Panc1 (cell line): ENCODE data around the gene FYN. TPM values are rescaled to one million over a fixed set of nuclear protein-coding genes. Genes with fewer than 3 reads are reported as not detected.

Source experiments
- ATAC-seq: fragments of 200-7000 bp; cut with Tn5 transposase; 2 replicates; pipeline ENCODE4 v1.9.1; 2020; ENCODE audit warnings: mild to moderate bottlenecking, moderate library complexity
- BruUV-seq: library from RNA; stranded (reverse); fragments of 400-500 nt; replicated peaks from 2 replicates; lab custom pipeline; 2021; lab: Mats Ljungman, UMichigan
- CTCF ChIA-PET: fragments of 300-600 bp; sonication (Branson Sonifier 250); formaldehyde crosslinking; loops from one replicate; lab custom pipeline; 2022; ENCODE audit warnings: antibody characterized with exemption; lab: Charles Lee
- POLR2A ChIA-PET: fragments of 300-600 bp; sonication (Branson Sonifier 250); formaldehyde crosslinking; loops from one replicate; lab custom pipeline; 2022; ENCODE audit warnings: antibody characterized with exemption; lab: Charles Lee
- DNase-seq: peaks from one replicate; pipeline ENCODE4 v3.0.0-alpha.2; 2010; ENCODE audit warnings: low read depth, low spot score
- H3K27ac ChIP-seq: 2 replicates; pipeline ENCODE4 v1.5.1; 2011; ENCODE audit warnings: mild to moderate bottlenecking, low read length, inconsistent platforms
- H3K27me3 ChIP-seq: fragments of 200-500 bp; sonication (Bioruptor generic); 2 replicates; pipeline ENCODE4 v1.6.0; 2014; ENCODE audit warnings: low read length, inconsistent platforms; ENCODE audit not compliant: control insufficient read depth, insufficient read depth
- H3K36me3 ChIP-seq: fragments of 200-500 bp; sonication (Bioruptor generic); 2 replicates; pipeline ENCODE4 v1.5.1; 2014; ENCODE audit warnings: inconsistent platforms, mild to moderate bottlenecking, low read length, moderate library complexity; ENCODE audit not compliant: control insufficient read depth, insufficient read depth
- H3K4me1 ChIP-seq: 2 replicates; pipeline ENCODE4 v1.5.1; 2011; ENCODE audit warnings: inconsistent platforms, mild to moderate bottlenecking, low read length, moderate library complexity; ENCODE audit not compliant: control insufficient read depth, insufficient read depth
- H3K4me3 ChIP-seq, 2 experiments: 2 replicates each; pipeline ENCODE4 v1.5.1; 2011 to 2012; ENCODE audit warnings: low read depth in 2 of 2, low read length in 2 of 2, mild to moderate bottlenecking in 2 of 2, inconsistent platforms in 1 of 2, moderate library complexity in 1 of 2
- H3K9me3 ChIP-seq: fragments of 200-500 bp; sonication (Bioruptor generic); 2 replicates; pipeline ENCODE4 v1.5.1; 2014; ENCODE audit warnings: low read depth, mild to moderate bottlenecking, inconsistent platforms, low read length, moderate library complexity; ENCODE audit not compliant: control insufficient read depth, insufficient read depth
- POLR2AphosphoS5 ChIP-seq: IDR thresholded peaks from 2 replicates; pipeline ENCODE4 v1.6.1; 2012; ENCODE audit warnings: mild to moderate bottlenecking, low read depth, low read length, moderate library complexity
- SIN3A ChIP-seq: IDR thresholded peaks from 2 replicates; pipeline ENCODE4 v1.6.1; 2012; ENCODE audit warnings: low read depth, mild to moderate bottlenecking, low read length, moderate library complexity, borderline replicate concordance; ENCODE audit not compliant: insufficient read depth
- TCF7L2 ChIP-seq: IDR thresholded peaks from 2 replicates; pipeline ENCODE4 v1.6.1; 2011; ENCODE audit warnings: mild to moderate bottlenecking, low read depth, low read length, inconsistent platforms
- in situ Hi-C: cut with HindIII; loops from 2 replicates; pipeline ENCODE4 v1.10.0; 2016; ENCODE audit warnings: low sequenced_read_pairs, low pct_unique_long_range_greater_than_20kb
- intact Hi-C: fragments of 100-400 bp; cut with micrococcal nuclease; formaldehyde crosslinking; loops from one replicate; pipeline ENCODE4 v1.10.0; 2022; ENCODE audit not compliant: unreplicated experiment
- total RNA-seq: library from RNA; stranded (reverse); gene quantifications from one replicate; pipeline ENCODE4 v1.2.1, GENCODE V29; 2021; ENCODE audit not compliant: unreplicated experiment
- TF ChIP-seq, protein P1 (sequence below): fragments of 450-650 bp; IDR thresholded peaks from 2 replicates; pipeline ENCODE4 v1.5.1; 2017; ENCODE audit warnings: mild to moderate bottlenecking
- TF ChIP-seq, protein P2 (sequence below), 2 experiments: IDR thresholded peaks; 2 replicates each; pipeline ENCODE4 v1.6.1; 2011 to 2012; ENCODE audit warnings: low read depth in 2 of 2, control low read depth in 1 of 2, low read length in 1 of 2, mild to moderate bottlenecking in 1 of 2, moderate library complexity in 1 of 2; ENCODE audit not compliant: insufficient read depth in 1 of 2

Gene FYN
- total RNA-seq, 1 experiment from 2014 or later: 4.2 TPM

DNA sequence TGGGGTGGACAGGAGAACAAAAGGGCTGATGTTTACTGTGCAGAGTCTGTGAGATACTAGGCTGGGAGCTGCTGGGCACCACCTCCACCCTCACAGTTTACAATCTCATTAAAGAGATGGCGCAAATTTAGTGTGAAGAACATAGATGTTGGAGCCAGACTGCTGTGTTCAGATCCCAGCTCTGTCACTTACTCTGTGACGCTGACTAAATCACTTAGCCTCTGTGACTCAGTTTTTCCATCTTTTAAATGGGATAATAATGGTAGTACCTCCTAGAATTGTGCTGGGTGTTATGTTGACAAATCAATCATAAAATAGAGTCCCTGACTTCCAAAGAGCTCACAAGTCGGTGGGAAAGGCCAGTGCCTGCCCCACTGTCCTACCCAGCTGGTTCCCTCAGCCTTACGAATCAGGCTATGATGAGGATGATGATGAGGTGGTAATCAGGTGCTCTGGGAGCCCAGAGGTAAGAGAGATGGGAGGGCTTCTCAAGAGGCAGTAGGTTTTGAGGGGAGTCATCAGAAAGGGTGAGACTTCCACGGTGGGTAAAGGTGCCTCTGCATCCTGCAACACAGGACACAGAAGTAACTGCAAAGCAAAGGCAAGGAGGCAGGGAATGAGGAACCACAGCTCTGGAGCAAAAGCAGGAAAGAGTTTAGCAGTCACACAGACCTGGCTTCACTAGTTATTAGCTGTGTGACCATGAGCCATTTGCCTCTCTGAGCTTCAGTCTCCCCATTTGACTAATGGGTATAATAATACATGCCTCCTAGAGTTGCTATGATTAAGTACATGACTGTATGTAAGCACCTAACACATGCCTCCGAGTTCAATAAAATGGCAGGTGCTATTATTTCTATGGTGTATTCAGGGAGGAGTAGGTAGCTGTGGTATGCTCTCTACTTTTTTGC, 8.9 kb downstream of the FYN start:
- in situ Hi-C loops (no loop called here), intact Hi-C loops (no loop called here)
- Histone ChIP-seq H3K27ac (no peak overlapping the region), H3K36me3 (no peaks in the 10 kb centered on the region), H3K4me3 (no peak overlapping the region), H3K4me1 (no peaks in the 10 kb centered on the region), H3K27me3 (peaks cover 15% of the 10 kb centered on the region), H3K9me3 (no peaks in the 10 kb centered on the region)
- DNase-seq (no peak), ATAC-seq (no peak)
- POLR2A ChIA-PET: no interaction called here
- TF ChIP-seq SIN3A: no peak
- no peak for TF ChIP-seq POLR2AphosphoS5
- TF ChIP-seq, protein P1, sequence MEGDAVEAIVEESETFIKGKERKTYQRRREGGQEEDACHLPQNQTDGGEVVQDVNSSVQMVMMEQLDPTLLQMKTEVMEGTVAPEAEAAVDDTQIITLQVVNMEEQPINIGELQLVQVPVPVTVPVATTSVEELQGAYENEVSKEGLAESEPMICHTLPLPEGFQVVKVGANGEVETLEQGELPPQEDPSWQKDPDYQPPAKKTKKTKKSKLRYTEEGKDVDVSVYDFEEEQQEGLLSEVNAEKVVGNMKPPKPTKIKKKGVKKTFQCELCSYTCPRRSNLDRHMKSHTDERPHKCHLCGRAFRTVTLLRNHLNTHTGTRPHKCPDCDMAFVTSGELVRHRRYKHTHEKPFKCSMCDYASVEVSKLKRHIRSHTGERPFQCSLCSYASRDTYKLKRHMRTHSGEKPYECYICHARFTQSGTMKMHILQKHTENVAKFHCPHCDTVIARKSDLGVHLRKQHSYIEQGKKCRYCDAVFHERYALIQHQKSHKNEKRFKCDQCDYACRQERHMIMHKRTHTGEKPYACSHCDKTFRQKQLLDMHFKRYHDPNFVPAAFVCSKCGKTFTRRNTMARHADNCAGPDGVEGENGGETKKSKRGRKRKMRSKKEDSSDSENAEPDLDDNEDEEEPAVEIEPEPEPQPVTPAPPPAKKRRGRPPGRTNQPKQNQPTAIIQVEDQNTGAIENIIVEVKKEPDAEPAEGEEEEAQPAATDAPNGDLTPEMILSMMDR: no peak
- TF ChIP-seq, protein P2, sequence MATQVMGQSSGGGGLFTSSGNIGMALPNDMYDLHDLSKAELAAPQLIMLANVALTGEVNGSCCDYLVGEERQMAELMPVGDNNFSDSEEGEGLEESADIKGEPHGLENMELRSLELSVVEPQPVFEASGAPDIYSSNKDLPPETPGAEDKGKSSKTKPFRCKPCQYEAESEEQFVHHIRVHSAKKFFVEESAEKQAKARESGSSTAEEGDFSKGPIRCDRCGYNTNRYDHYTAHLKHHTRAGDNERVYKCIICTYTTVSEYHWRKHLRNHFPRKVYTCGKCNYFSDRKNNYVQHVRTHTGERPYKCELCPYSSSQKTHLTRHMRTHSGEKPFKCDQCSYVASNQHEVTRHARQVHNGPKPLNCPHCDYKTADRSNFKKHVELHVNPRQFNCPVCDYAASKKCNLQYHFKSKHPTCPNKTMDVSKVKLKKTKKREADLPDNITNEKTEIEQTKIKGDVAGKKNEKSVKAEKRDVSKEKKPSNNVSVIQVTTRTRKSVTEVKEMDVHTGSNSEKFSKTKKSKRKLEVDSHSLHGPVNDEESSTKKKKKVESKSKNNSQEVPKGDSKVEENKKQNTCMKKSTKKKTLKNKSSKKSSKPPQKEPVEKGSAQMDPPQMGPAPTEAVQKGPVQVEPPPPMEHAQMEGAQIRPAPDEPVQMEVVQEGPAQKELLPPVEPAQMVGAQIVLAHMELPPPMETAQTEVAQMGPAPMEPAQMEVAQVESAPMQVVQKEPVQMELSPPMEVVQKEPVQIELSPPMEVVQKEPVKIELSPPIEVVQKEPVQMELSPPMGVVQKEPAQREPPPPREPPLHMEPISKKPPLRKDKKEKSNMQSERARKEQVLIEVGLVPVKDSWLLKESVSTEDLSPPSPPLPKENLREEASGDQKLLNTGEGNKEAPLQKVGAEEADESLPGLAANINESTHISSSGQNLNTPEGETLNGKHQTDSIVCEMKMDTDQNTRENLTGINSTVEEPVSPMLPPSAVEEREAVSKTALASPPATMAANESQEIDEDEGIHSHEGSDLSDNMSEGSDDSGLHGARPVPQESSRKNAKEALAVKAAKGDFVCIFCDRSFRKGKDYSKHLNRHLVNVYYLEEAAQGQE (IDR thresholded peaks at IDR 0.05; ENCODE audit: insufficient read depth in 1 of 2, low read depth in 2 of 2, low read length in 1 of 2): no peak
- no peak for TF ChIP-seq TCF7L2
- CTCF ChIA-PET: no interaction called here
- no TSS peak for BruUV-seq

DNA sequence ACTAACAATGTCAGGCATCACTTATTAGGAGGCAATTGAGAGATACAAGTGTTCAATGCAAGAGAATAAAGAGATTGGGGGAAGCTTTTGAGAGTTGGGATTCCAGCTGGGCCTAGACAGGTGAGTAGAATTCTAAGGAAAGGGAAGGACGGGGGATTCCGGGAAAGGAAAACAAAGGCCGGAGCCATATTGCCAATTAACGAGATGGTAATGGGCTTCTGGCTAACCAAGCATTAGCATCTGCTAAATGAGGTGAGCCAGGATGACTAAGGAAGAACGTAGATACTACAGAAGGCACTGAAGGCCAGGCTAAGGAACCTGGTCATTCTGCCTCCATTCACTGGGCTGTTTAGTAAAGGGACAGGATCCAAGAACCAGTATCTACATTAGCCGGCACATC, 10.5 kb downstream of the FYN start:
- no peak for DNase-seq
- intact Hi-C loops (no loop called here), in situ Hi-C loops (no loop called here)
- Histone ChIP-seq H3K4me3 (no peak overlapping the region), H3K27ac (no peak overlapping the region), H3K9me3 (no peaks in the 10 kb centered on the region), H3K36me3 (no peaks in the 10 kb centered on the region), H3K4me1 (no peaks in the 10 kb centered on the region), H3K27me3 (peaks cover 9% of the 10 kb centered on the region)
- ChIA-PET POLR2A (interaction anchor here (0.6 kb wide), 1 partner anchor 64 kb away, joined by 5 read pairs; no protein-coding TSS in a partner anchor), CTCF (no interaction called here)
- TF ChIP-seq, protein P2 (IDR thresholded peaks at IDR 0.05; ENCODE audit: insufficient read depth in 1 of 2, low read depth in 2 of 2, low read length in 1 of 2): no peak
- TF ChIP-seq TCF7L2: no peak
- TF ChIP-seq, protein P1: no peak
- TF ChIP-seq SIN3A: no peak
- no peak for TF ChIP-seq POLR2AphosphoS5
- BruUV-seq: no TSS peak
- no peak for ATAC-seq
